MM.1S (cell line): Measurements from ENCODE around the gene GLI1.

Experiments
- EZH2 ChIP-seq: fragments of 300-600 bp; sonication (generic); optimal IDR thresholded peaks from 2 replicates; pipeline ENCODE3; 2017; ENCODE audit warnings: low read depth, mild to moderate bottlenecking, antibody characterized with exemption, low read length, mixed read lengths
- EZH2phosphoT487 ChIP-seq: fragments of 300-600 bp; sonication (generic); IDR thresholded peaks from 2 replicates; pipeline ENCODE4 v1.6.1; 2018; ENCODE audit warnings: antibody characterized with exemption, low read length
- TF ChIP-seq, protein P1 (sequence below): fragments of 300-600 bp; sonication (generic); IDR thresholded peaks from 2 replicates; pipeline ENCODE4 v1.5.1; 2016; ENCODE audit warnings: antibody characterized with exemption, low read length, mixed read lengths

GRCh38 chr12:57471661-57472060, 12.1 kb downstream of the GLI1 start:
- TF ChIP-seq, protein P1, sequence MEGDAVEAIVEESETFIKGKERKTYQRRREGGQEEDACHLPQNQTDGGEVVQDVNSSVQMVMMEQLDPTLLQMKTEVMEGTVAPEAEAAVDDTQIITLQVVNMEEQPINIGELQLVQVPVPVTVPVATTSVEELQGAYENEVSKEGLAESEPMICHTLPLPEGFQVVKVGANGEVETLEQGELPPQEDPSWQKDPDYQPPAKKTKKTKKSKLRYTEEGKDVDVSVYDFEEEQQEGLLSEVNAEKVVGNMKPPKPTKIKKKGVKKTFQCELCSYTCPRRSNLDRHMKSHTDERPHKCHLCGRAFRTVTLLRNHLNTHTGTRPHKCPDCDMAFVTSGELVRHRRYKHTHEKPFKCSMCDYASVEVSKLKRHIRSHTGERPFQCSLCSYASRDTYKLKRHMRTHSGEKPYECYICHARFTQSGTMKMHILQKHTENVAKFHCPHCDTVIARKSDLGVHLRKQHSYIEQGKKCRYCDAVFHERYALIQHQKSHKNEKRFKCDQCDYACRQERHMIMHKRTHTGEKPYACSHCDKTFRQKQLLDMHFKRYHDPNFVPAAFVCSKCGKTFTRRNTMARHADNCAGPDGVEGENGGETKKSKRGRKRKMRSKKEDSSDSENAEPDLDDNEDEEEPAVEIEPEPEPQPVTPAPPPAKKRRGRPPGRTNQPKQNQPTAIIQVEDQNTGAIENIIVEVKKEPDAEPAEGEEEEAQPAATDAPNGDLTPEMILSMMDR: no peak
- TF ChIP-seq EZH2phosphoT487 (no peak), EZH2 (no peak)
